MCF 10A (cell line): ENCODE data around the gene GPR137. TPM values are rescaled to one million over a fixed set of nuclear protein-coding genes. Genes with fewer than 3 reads are reported as not detected.

Source experiments
- BruUV-seq: library from RNA; stranded (reverse); fragments of 400-500 nt; replicated peaks from 2 replicates; lab custom pipeline; 2021; lab: Mats Ljungman, UMichigan
- CTCF ChIA-PET: fragments of 300-600 bp; sonication (Branson Sonifier 250); formaldehyde crosslinking; extraction: SDS; loops from one replicate; lab custom pipeline; 2021; ENCODE audit warnings: antibody characterized with exemption, inconsistent platforms; lab: Yijun Ruan, JAX
- POLR2A ChIA-PET: fragments of 300-600, 350-650 bp; sonication (Branson Sonifier 250); formaldehyde crosslinking; extraction: SDS; loops from one replicate; lab custom pipeline; 2020; ENCODE audit warnings: antibody characterized with exemption, inconsistent platforms; lab: Yijun Ruan, JAX
- DNase-seq: peaks from one replicate; pipeline ENCODE4 v3.0.0-alpha.2; 2018; ENCODE audit not compliant: unreplicated experiment
- H3K27ac Mint-ChIP-seq: one replicate; pipeline ENCODE4 v1.8.0; 2022; ENCODE audit warnings: mild to moderate bottlenecking, low read depth, mixed read lengths; ENCODE audit not compliant: unreplicated experiment
- H3K27me3 Mint-ChIP-seq: one replicate; pipeline ENCODE4 v1.8.0; 2022; ENCODE audit warnings: mixed read lengths; ENCODE audit not compliant: insufficient read depth, unreplicated experiment
- H3K36me3 Mint-ChIP-seq: one replicate; pipeline ENCODE4 v1.8.0; 2022; ENCODE audit warnings: mild to moderate bottlenecking, moderate library complexity, mixed read lengths; ENCODE audit not compliant: insufficient read depth, unreplicated experiment
- H3K4me1 Mint-ChIP-seq: one replicate; pipeline ENCODE4 v1.8.0; 2022; ENCODE audit warnings: mixed read lengths; ENCODE audit not compliant: insufficient read depth, unreplicated experiment
- H3K4me3 Mint-ChIP-seq: one replicate; pipeline ENCODE4 v1.8.0; 2022; ENCODE audit warnings: mild to moderate bottlenecking, moderate library complexity, mixed read lengths; ENCODE audit not compliant: unreplicated experiment
- H3K9me3 Mint-ChIP-seq: one replicate; pipeline ENCODE4 v1.8.0; 2022; ENCODE audit warnings: mixed read lengths; ENCODE audit not compliant: unreplicated experiment
- CTCF ChIP-seq: fragments of 200-600 bp; IDR thresholded peaks from one replicate; pipeline ENCODE4 v1.8.0; 2022; ENCODE audit warnings: antibody characterized with exemption, mild to moderate bottlenecking; ENCODE audit not compliant: unreplicated experiment
- intact Hi-C: fragments of 100-400 bp; cut with micrococcal nuclease; formaldehyde crosslinking; loops from 2 replicates; pipeline ENCODE4 v1.14.1; 2022
- total RNA-seq: library from RNA; stranded (reverse); gene quantifications from 2 replicates; pipeline ENCODE4 v1.2.3, GENCODE V29; 2022

Gene GPR137
- total RNA-seq, 1 experiment from 2014 or later, result 36.0 TPM

- DNase-seq, result no peak
- intact Hi-C loops, result no loop called here
- H3K4me3 Mint-ChIP-seq, result no peak overlapping the region
- BruUV-seq, result no TSS peak
- peaks cover 6% of the 10 kb centered on the region for H3K4me1 Mint-ChIP-seq
- CTCF ChIA-PET, result interaction anchor here (1.1 kb wide), 1 partner anchor 95 kb away, joined by 4 read pairs; no protein-coding TSS in a partner anchor
- peaks cover 50% of the 10 kb centered on the region for H3K36me3 Mint-ChIP-seq
- TF ChIP-seq CTCF, result no peak
- no peak overlapping the region for H3K27ac Mint-ChIP-seq
- POLR2A ChIA-PET, result interaction anchor here (1.7 kb wide), 1 partner anchor 10 kb away, joined by 6 read pairs; no protein-coding TSS in a partner anchor
- no peaks in the 10 kb centered on the region for H3K27me3 Mint-ChIP-seq
- H3K9me3 Mint-ChIP-seq, result no peaks in the 10 kb centered on the region
These were observed 25.4 kb upstream of the GPR137 start for GRCh38 chr11:64260147-64260708.

- no peak for DNase-seq
- intact Hi-C loops, result no loop called here
- no peak for TF ChIP-seq CTCF
- Mint-ChIP-seq H3K9me3 (no peaks in the 10 kb centered on the region), H3K27me3 (no peaks in the 10 kb centered on the region), H3K4me1 (peaks cover 10% of the 10 kb centered on the region), H3K36me3 (peaks cover 54% of the 10 kb centered on the region), H3K4me3 (no peak overlapping the region), H3K27ac (no peak overlapping the region)
- ChIA-PET CTCF (interaction anchor here (3.3 kb wide), 1 partner anchor 11 kb away, joined by 14 read pairs; the partner anchor contains the start of gene PLCB3), POLR2A (interaction anchor here (1.7 kb wide), 1 partner anchor 9 kb away, joined by 6 read pairs; no protein-coding TSS in a partner anchor)
- BruUV-seq, result no TSS peak
These were observed 24.0 kb upstream of the GPR137 start for GRCh38 chr11:64261556-64262080.

GRCh38 chr11:64262271-64263002, 23.2 kb upstream of the GPR137 start:
- no peak overlapping the region for H3K27ac Mint-ChIP-seq
- no peak for DNase-seq
- intact Hi-C loops, result no loop called here
- H3K4me1 Mint-ChIP-seq, result peaks cover 9% of the 10 kb centered on the region
- H3K4me3 Mint-ChIP-seq, result no peak overlapping the region
- H3K27me3 Mint-ChIP-seq, result no peaks in the 10 kb centered on the region
- ChIA-PET CTCF (interaction anchor here (1.3 to 3.3 kb wide), 3 partner anchors 12 to 42 kb away, joined by 5 to 14 read pairs (median 12); partner anchors contain the start of gene PLCB3), POLR2A (interaction anchor here (1.7 kb wide), 1 partner anchor 8 kb away, joined by 6 read pairs; no protein-coding TSS in a partner anchor)
- no peak for TF ChIP-seq CTCF
- peaks cover 56% of the 10 kb centered on the region for H3K36me3 Mint-ChIP-seq
- BruUV-seq, result no TSS peak
- no peaks in the 10 kb centered on the region for H3K9me3 Mint-ChIP-seq
